Peyer's patch (tissue), 4 donors: ENCODE results near the gene AIG1.

Experiments used
- POLR2A ChIP-seq, 2 donors: fragments of 450-650 bp; IDR thresholded peaks; one replicate each; pipeline ENCODE4 v1.5.1; 2017; ENCODE audit warnings: antibody characterized with exemption in 2 of 2, mild to moderate bottlenecking in 2 of 2, moderate library complexity in 2 of 2
- TF ChIP-seq, protein P1 (sequence below), 6 experiments: fragments of 450-650 bp in 4 of 6; fragments of 200-600 bp in 2 of 6; sonication (generic) in 1 of 6; IDR thresholded peaks; one replicate each; pipeline ENCODE4 v1.5.1; 2017 to 2019; ENCODE audit warnings: antibody characterized with exemption in 6 of 6, mild to moderate bottlenecking in 3 of 6, moderate library complexity in 1 of 6

DNA sequence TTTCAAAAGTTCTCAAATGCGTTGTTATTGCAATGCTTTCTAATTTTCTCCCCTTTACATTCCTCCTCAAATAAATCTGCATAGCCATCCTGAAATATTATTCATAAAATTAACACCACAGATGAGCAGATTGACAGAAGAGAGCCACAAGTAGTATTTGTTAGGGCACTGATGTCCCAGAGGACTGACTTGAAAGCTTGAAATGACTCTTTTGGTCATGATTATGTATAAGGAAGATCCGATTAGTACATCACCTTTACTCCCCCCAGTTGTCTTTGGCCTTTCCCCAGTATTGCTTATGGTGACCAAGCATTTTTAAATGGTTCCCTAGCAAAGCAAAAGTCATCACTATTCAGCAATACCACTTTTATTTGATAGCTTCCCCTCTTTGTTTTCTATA is 202.2 kb downstream of the AIG1 start:
- TF ChIP-seq, protein P1, sequence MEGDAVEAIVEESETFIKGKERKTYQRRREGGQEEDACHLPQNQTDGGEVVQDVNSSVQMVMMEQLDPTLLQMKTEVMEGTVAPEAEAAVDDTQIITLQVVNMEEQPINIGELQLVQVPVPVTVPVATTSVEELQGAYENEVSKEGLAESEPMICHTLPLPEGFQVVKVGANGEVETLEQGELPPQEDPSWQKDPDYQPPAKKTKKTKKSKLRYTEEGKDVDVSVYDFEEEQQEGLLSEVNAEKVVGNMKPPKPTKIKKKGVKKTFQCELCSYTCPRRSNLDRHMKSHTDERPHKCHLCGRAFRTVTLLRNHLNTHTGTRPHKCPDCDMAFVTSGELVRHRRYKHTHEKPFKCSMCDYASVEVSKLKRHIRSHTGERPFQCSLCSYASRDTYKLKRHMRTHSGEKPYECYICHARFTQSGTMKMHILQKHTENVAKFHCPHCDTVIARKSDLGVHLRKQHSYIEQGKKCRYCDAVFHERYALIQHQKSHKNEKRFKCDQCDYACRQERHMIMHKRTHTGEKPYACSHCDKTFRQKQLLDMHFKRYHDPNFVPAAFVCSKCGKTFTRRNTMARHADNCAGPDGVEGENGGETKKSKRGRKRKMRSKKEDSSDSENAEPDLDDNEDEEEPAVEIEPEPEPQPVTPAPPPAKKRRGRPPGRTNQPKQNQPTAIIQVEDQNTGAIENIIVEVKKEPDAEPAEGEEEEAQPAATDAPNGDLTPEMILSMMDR (IDR thresholded peaks at IDR 0.05): no peak
- TF ChIP-seq POLR2A (IDR thresholded peaks at IDR 0.05): no peak
